Tongue (tissue), 2 donors: ENCODE data around the gene ZDHHC19. TPM values are rescaled to one million over a fixed set of nuclear protein-coding genes. Genes with fewer than 3 reads are reported as not detected.
"Not testable (repeated sequence)": the region's sequence is repeated elsewhere in the genome, so short reads cannot be mapped to it uniquely, and the experiment has no call there.

Experiments
- DNase-seq: peaks from one replicate; pipeline ENCODE4 v3.0.0-alpha.2; 2015
- total RNA-seq: library from RNA; depleted of rRNA; stranded (reverse); fragments of >200 nt; gene quantifications from one replicate; pipeline ENCODE4 v1.2.3, GENCODE V29; 2014

The ZDHHC19 gene
- total RNA-seq, 1 donor from 2014 or later, result not detected

- no peak for DNase-seq
Observed at GRCh38 chr3:196222876-196223595, 11.8 kb upstream of the ZDHHC19 start.

DNA sequence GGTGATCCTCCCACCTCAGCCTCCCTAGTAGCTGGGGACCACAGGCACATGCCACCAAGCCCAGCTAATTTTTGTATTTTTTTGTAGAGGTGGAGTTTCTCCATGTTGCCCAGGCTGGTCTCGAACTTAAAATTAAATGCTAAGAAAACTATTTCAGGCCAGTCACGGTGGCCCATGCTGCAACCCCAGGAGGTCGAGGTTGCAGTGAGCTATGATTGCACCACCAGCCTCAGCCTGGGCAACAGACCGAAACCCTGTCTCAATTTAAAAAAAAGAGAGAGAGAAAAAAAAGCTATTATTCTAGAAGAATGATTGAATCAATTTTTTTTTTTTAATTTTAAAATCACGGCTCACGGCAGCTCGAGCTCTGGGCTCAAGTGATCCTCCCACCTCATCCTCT is 9.8 kb upstream of the ZDHHC19 start:
- no peak for DNase-seq

DNA sequence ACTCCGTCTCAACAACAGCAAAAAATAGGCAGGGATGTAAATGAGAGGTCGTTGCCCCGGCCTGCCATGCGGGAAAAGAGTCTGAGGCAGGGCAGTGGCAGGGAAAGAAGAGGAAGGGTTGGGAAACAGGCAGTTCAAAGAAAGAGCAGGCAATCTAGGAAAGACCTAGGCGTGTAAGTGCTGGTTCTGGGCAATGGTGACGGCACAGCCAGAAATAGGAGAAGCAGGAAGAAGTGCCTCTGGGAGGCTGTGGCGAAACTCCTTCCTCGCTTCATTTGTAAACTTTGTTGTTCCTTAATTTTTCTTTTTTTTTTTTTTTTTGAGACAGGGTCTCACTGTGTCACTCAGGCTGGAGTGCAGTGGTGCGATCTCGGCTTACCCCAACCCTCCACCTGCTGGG is 9.4 kb upstream of the ZDHHC19 start:
- DNase-seq, result no peak

DNA sequence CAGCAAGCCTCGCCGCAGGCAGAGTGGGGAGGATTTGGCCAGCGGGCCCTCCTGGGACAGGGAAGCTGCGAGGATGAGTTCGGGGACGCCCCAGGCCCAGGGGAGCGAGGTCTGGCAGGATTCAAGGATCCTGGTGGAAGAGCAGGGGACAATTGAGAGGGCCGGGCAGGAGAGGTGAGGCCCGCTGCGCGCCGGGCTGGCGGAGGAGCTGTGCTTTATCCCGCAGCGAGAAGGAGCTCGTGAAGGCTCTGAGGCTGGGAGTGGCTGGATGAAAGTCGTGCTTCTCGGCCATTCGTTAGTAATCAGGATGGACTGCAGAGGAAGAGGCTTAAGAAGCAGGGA is 8.7 kb upstream of the ZDHHC19 start:
- no peak for DNase-seq

- DNase-seq, result peak; percentile 86
Observed at GRCh38 chr3:196219194-196219969, 8.2 kb upstream of the ZDHHC19 start.

DNA sequence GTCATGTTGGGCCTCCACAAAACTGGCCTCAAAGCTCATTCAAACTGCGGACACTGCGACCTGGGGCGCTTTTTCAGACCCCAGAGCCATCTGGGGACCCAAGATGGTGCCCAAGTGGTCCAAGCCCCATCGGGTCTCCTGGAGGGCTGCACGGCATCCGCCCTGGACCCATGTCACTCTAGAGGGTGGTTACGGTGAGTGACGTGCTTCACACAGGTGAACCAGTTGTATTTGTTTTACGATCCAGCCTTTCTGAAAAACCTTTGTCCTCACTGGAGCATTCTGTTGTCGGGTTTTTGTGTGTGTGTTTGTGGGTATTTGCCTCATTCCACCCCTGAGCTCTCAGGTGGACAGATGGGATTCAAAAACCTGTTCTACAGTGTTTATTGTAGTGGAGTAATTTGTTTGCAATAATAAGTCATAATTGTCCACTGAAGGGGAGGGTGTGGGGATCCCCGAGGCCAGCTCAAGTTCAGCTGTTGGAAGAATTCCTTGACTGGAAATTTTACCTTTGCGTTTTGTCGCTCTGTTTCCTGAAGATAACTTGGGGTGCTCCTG is 7.0 kb upstream of the ZDHHC19 start:
- DNase-seq, result no peak

DNA sequence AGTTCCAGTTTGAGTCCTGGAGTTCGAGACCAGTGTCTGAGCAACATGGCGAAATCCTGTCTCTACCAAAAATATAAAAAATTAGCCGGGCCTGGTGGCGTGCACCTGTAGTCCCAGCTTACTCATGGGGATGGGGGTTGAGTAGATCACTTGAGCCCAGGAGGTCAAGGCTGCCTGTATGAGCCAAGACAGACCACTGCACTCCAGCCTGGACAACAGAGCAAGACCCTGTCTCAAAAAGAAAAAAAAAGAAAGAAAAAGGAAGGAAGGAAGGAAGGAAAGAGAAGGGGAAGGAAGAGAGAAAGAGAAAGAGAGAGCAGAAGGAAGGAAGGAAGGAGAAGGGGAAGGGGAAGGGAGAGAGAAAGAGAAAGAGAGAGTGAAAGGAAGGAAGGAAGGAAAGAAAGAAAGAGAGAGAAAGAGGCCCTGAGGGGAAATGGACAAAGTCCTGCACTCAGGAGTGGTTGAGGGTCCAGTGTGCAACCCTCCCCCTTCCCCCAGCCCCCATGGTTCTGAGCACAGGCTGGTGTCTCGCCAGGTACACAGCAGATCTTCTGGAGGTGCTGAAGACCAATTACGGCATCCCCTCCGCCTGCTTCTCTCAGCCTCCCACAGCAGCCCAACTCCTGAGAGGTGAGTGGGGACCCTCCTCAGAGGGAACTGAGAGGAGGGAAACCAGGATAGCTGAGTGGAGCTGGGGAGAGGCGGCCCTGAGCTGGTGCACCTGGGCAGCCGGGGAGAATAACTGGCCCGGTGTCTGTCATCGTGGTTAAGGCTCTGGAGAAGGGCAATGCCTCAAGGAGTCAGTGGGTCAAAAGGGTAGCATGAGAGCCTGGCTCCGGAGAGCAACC is 6.3 kb upstream of the ZDHHC19 start:
- DNase-seq, result no peak

DNA sequence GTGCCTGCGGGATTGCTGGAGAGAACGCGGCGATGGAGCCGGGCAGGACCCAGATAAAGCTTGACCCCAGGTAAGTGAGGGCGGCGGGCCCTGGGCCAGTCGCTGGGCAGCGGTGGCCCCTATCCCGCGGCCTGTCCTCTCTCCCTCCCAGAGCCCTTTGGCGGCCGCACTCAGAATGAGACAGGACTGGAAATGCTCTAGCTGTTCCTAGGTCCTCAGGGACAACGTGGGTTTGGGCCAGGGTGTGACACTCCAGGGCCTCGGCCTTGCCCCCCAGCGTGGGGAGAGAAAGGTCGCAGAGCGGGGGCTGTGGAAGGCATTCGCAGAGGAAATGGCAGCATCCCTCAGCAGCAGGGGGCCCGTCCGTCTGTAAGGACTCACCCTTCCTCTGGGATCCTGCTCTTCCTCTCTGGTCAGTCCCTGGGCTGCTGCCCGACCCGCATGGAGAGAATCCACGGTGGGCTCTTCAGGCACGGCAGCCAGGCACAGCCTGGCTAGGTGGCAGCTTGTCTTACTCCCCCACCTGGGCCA is 5.5 kb upstream of the ZDHHC19 start:
- no peak for DNase-seq

DNA sequence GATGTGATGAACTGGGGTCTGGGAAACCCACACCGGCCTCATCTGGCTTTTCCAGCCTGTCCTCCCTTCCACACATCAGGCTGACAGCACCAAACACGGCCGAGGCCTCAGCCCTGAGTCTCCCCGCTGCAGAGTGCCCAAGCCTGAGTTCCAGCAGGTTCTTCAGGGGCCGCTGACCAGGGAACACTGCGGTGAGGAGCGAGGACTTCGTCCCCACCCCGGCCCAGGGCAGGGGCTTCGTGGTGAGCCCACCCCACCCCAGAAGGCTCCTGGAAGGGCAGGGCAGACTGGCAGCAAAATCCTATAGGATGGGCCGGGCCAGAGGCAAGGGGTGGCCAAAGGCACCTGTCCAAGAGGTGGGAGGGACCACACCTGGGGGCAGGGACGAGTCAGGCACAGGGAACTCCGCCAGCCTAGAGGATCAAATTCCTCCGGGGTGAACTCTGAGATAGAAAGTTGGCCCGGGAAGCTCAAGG is 4.9 kb upstream of the ZDHHC19 start, which contains the start of gene SLC51A:
Gene SLC51A, plus strand, starts transcription at position 446 of the 476 bp plus-strand sequence. CDS start 179 bp downstream, outside the sequence.
- no peak for DNase-seq

GRCh38 chr3:196215493-196216020 is 4.4 kb upstream of the ZDHHC19 start:
- DNase-seq, result no peak

DNA sequence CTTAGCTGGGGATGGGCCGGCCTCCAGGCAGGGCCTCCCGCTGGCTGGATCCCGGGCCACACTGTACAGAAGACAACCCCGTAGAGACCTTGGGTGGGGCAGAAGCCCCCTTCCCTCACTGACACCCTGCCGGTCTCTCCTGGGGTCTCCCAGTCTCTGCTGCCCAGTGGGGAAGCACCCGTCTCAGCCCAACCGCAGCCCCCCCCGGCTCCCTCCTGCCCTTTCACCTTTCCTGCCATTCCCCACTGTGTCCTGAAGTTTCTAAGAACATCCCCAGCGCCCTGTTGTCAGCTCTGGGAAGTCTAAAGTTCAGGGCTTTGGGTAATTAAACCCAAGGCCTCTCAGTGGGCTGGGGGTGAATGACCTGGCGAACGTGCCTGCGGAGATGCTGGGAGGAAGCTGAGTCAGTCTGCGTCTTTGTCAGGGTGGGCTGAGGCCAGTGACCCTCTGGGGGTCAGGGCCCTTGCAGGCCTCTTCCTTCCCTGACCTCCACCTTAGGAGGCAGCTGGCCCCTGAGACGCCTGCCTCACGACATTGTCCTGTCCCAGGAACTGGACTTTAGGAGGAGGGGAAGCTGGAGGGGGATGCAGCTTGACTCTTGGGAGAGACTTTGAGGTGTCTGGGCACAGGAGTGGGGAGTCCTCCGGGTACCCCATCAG is 3.7 kb upstream of the ZDHHC19 start:
- DNase-seq, result no peak

GRCh38 chr3:196209944-196210672 is 1.1 kb downstream of the ZDHHC19 start:
- not testable (repeated sequence) for DNase-seq

GRCh38 chr3:196208942-196209695 is 2.1 kb downstream of the ZDHHC19 start:
- no peak for DNase-seq

DNA sequence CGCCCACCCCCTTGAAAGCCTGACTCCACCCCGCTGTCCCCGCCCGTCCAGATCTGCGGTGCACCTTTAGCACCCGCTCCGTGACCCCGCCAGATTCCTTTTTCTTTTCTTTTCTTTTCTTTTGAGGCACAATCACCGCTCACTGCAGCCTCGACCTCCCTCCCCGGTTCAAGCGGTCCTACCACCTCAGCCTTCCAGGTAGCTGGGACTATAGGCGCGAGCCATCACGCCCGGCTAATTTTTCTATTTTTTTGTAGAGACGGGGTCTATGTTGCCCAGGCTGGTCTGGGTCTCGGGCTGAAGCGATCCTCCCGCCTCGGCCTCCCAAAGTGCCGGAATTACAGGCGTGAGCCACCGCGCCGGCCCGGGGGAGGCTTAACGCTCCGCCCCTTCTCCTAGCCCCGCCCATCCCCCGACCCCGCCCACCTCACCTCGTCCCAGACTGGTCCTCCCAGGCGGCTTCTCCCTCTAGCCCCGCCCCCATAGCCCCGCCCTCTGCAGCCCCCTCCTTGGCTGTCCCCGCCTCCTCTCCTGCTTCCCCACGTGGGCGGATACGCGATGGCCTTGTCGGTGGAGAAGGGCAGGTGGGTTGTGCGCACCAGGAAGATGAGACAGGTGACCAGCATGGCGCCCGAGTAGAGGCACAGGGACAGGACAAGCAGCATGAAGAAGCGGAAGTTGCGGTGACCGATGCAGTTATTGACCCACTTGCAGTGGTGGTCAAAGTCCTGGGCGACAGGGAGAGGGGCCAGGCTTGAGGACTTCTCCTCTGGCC is 3.2 kb downstream of the ZDHHC19 start:
- DNase-seq, result no peak

DNA sequence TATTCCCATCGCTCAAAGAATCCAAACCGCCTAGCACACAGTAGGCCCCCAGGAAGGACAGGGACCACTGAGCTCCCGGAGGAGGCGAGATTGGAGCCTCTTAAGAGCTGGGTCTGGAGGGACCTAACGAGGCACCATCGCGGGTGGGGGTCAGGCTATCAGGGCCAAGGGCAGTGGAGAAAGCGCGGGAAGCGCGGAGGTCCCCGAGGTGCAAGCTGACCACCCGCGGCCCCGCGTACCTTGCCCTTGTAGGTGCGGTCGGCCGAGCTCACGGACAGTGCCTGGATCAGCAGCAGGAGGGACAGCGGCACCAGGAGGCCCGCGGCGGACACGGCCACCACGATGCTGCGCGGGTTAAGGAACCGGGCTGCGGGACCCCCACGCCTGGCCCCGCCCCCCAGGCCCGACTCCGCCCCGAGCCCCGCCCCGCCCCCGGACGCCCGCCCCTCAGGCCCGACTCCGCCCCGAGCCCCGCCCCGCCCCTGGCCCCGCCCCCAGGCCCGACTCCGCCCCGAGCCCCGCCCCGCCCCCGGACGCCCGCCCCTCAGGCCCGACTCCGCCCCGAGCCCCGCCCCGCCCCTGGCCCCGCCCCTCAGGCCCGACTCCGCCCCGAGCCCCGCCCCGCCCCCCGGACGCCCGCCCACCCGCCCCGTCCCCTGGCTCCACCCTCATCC is 3.9 kb downstream of the ZDHHC19 start:
- no peak for DNase-seq

GRCh38 chr3:196205442-196206205 is 5.6 kb downstream of the ZDHHC19 start:
- not testable (repeated sequence) for DNase-seq

DNA sequence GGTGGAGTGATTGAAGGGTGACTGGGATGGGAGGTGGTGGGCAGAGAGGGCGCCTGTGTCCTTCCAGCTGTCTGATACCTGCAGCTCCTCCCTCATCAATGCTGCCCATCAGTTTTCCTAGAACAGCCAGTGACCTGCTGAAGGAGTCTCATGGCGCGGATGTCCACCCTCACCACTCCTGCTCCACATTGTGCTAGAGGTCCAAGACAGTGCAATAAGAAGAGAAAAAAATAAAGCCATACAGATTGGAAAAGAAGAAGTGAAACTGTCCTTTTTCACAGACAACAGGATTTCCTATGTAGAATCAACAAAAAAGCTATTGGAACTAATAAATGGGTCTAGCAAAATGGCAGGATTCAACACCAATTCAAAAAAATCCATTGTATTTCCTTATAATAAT is 7.4 kb downstream of the ZDHHC19 start:
- no peak for DNase-seq
